Suprapubic skin (tissue), 4 donors: ENCODE data around the gene TAF13. TPM values are rescaled to one million over a fixed set of nuclear protein-coding genes. Genes with fewer than 3 reads are reported as not detected.

Experiments
- DNase-seq, 2 donors: peaks; one replicate each; pipeline ENCODE4 v3.0.0-alpha.2; 2019; ENCODE audit warnings: low spot score in 2 of 2
- H3K27ac ChIP-seq: fragments of 200-600 bp; sonication (generic); one replicate; pipeline ENCODE4 v1.5.1; 2019
- H3K27me3 ChIP-seq: fragments of 200-600 bp; sonication (generic); one replicate; pipeline ENCODE4 v1.5.1; 2019
- H3K36me3 ChIP-seq: fragments of 200-600 bp; sonication (generic); one replicate; pipeline ENCODE4 v1.5.1; 2019
- H3K4me1 ChIP-seq: fragments of 200-600 bp; sonication (generic); one replicate; pipeline ENCODE4 v1.5.1; 2019
- H3K4me3 ChIP-seq: fragments of 200-600 bp; sonication (generic); one replicate; pipeline ENCODE4 v1.5.1; 2019; ENCODE audit warnings: mild to moderate bottlenecking
- H3K9me3 ChIP-seq: fragments of 200-600 bp; sonication (generic); one replicate; pipeline ENCODE4 v1.5.1; 2019
- EP300 ChIP-seq: sonication (generic); formaldehyde crosslinking; IDR thresholded peaks from one replicate; pipeline ENCODE4 v1.6.1; 2017; ENCODE audit warnings: antibody characterized with exemption
- POLR2A ChIP-seq, 2 donors: fragments of 450-650 bp; IDR thresholded peaks; one replicate each; pipeline ENCODE4 v1.6.1; 2017; ENCODE audit warnings: antibody characterized with exemption in 2 of 2, mild to moderate bottlenecking in 2 of 2, moderate library complexity in 2 of 2
- POLR2AphosphoS5 ChIP-seq, 3 donors: sonication (generic); formaldehyde crosslinking; IDR thresholded peaks; one replicate each; pipeline ENCODE4 v1.6.1; 2017; ENCODE audit warnings: antibody characterized with exemption in 3 of 3
- WGBS: methylation state at CpG from one replicate; pipeline ENCODE4 v1.1.5; 2018; 5-methylcytosine and 5-hydroxymethylcytosine counted together
- total RNA-seq, 4 donors: library from RNA; depleted of rRNA; stranded (reverse); fragments of >200 nt; gene quantifications; one replicate each; pipeline ENCODE4 v1.1.0, GENCODE V29; 2016
- TF ChIP-seq, protein P1 (sequence below), 2 donors: fragments of 200-600 bp in 1 of 2; fragments of 450-650 bp in 1 of 2; sonication (generic) in 1 of 2; IDR thresholded peaks; one replicate each; pipeline ENCODE4 v1.5.1; 2016 to 2019; ENCODE audit warnings: antibody characterized with exemption in 2 of 2, mild to moderate bottlenecking in 1 of 2, moderate library complexity in 1 of 2

Gene TAF13
- 10 to 100 TPM; 10.6 to 33.2 (median 28.0) TPM for total RNA-seq

GRCh38 chr1:109075531-109076490 is at the start of gene TAF13:
TSS of gene TAF13 (minus strand) at chr1:109076003. CDS start at chr1:109075947, 56 bp downstream.
- Histone ChIP-seq H3K36me3 (peaks cover 4% of the 10 kb centered on the region), H3K27me3 (no peaks in the 10 kb centered on the region), H3K4me1 (peaks cover 32% of the 10 kb centered on the region), H3K27ac (peak within 1 kb of the TSS; percentile 91), H3K9me3 (no peaks in the 10 kb centered on the region), H3K4me3 (peak within 1 kb of the TSS; percentile 80)
- DNase-seq, result peak; percentile 96
- 4% methylated on average over 36 of the region's 39 CpGs for WGBS
- TF ChIP-seq POLR2AphosphoS5 (IDR thresholded peaks at IDR 0.05), result peak; percentile 80 to 99 (median 98)
- peak; percentile 46 to 93 for TF ChIP-seq POLR2A (IDR thresholded peaks at IDR 0.05)
- no peak for TF ChIP-seq EP300
- TF ChIP-seq, protein P1, sequence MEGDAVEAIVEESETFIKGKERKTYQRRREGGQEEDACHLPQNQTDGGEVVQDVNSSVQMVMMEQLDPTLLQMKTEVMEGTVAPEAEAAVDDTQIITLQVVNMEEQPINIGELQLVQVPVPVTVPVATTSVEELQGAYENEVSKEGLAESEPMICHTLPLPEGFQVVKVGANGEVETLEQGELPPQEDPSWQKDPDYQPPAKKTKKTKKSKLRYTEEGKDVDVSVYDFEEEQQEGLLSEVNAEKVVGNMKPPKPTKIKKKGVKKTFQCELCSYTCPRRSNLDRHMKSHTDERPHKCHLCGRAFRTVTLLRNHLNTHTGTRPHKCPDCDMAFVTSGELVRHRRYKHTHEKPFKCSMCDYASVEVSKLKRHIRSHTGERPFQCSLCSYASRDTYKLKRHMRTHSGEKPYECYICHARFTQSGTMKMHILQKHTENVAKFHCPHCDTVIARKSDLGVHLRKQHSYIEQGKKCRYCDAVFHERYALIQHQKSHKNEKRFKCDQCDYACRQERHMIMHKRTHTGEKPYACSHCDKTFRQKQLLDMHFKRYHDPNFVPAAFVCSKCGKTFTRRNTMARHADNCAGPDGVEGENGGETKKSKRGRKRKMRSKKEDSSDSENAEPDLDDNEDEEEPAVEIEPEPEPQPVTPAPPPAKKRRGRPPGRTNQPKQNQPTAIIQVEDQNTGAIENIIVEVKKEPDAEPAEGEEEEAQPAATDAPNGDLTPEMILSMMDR (IDR thresholded peaks at IDR 0.05), result peak; percentile 26 to 29

- Histone ChIP-seq H3K4me1 (no peaks in the 10 kb centered on the region), H3K27me3 (peaks cover 7% of the 10 kb centered on the region), H3K9me3 (no peaks in the 10 kb centered on the region), H3K36me3 (no peaks in the 10 kb centered on the region), H3K27ac (no peak overlapping the region), H3K4me3 (no peak overlapping the region)
- no peak for DNase-seq
- 95% methylated on average over 5 of the region's 5 CpGs for WGBS
- no peak for TF ChIP-seq POLR2A (IDR thresholded peaks at IDR 0.05)
- TF ChIP-seq, protein P1 (IDR thresholded peaks at IDR 0.05), result no peak
- TF ChIP-seq POLR2AphosphoS5 (IDR thresholded peaks at IDR 0.05), result no peak
- TF ChIP-seq EP300, result no peak
These were observed 44.6 kb upstream of the TAF13 start for GRCh38 chr1:109120356-109120755.

DNA sequence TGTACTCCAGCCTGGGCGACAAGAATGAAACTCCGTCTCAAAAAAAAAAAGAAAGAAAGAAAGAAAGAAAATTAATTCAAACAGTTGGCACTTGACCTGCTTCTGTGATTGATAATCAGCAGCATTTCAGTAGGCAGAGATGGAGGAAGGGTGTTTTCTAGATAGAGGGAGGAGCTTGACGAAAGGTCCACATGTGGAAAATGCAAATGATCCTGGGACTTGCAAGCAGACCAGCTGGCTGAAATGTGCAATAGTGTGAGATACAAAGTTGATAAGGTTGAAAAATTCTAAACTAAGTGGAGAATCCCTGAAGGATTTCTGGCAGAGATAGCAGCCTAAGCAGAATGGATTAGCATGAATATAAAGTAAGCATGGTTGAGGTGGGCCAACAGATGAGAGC is 42.3 kb upstream of the TAF13 start:
- DNase-seq, result no peak
- Histone ChIP-seq H3K9me3 (no peaks in the 10 kb centered on the region), H3K4me1 (peaks cover 12% of the 10 kb centered on the region), H3K27me3 (peaks cover 19% of the 10 kb centered on the region), H3K27ac (no peak overlapping the region), H3K4me3 (no peak overlapping the region), H3K36me3 (no peaks in the 10 kb centered on the region)
- TF ChIP-seq POLR2A (IDR thresholded peaks at IDR 0.05), result no peak
- no peak for TF ChIP-seq POLR2AphosphoS5 (IDR thresholded peaks at IDR 0.05)
- TF ChIP-seq EP300, result no peak
- TF ChIP-seq, protein P1 (IDR thresholded peaks at IDR 0.05), result no peak
- 81% methylated on average over 3 of the region's 3 CpGs for WGBS

DNA sequence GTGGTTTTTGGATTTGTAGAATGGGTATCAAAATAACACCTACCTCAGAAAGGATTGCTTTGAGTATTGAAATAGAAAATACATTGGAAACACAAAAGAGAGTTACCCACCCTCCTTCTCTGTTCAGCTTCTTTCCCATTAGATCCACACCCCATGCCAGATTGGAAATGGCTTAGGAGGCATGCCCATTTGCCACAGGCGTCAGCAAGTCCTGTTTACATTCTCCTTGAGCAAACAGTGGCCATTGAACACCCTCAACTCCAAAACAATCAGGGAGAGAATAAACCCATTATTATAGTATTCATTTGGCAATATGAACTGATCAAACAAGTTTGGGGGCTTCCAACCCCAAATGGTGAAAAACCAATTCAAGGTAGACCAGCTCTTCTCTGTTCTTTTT is 40.5 kb upstream of the TAF13 start:
- WGBS, result 77% methylated on average over 1 of the region's 1 CpG
- TF ChIP-seq, protein P1 (IDR thresholded peaks at IDR 0.05), result no peak
- TF ChIP-seq POLR2AphosphoS5 (IDR thresholded peaks at IDR 0.05), result no peak
- no peak for TF ChIP-seq POLR2A (IDR thresholded peaks at IDR 0.05)
- no peak for TF ChIP-seq EP300
- Histone ChIP-seq H3K36me3 (no peaks in the 10 kb centered on the region), H3K4me3 (no peak overlapping the region), H3K27ac (no peak overlapping the region), H3K4me1 (peaks cover 22% of the 10 kb centered on the region), H3K9me3 (no peaks in the 10 kb centered on the region), H3K27me3 (peaks cover 19% of the 10 kb centered on the region)
- DNase-seq, result no peak

DNA sequence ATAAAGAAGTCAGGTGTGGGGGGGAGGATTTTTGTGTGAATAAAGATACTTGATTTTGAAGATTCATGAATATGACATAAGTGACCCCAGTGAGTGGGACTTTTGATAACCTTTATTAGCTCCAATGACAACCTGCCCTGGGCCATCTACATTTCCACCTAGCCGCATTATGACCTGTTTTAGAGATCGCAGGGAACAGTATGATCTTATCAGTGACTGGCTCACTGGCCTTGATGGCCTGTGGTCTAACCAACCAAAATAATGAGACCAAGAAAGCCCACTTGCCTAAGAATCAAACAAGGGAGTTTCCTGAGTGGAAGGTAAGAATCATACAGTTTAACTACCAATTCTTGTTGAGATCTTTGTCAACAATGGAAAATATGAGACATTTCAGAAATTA is 39.9 kb upstream of the TAF13 start:
- no peak overlapping the region for H3K27ac ChIP-seq
- H3K9me3 ChIP-seq, result no peaks in the 10 kb centered on the region
- no peak for TF ChIP-seq EP300
- TF ChIP-seq POLR2AphosphoS5 (IDR thresholded peaks at IDR 0.05), result no peak
- no peak for TF ChIP-seq POLR2A (IDR thresholded peaks at IDR 0.05)
- TF ChIP-seq, protein P1 (IDR thresholded peaks at IDR 0.05), result no peak
- DNase-seq, result no peak
- peaks cover 22% of the 10 kb centered on the region for H3K4me1 ChIP-seq
- H3K4me3 ChIP-seq, result no peak overlapping the region
- 88% methylated on average over 2 of the region's 2 CpGs for WGBS
- H3K36me3 ChIP-seq, result no peaks in the 10 kb centered on the region
- peaks cover 19% of the 10 kb centered on the region for H3K27me3 ChIP-seq
